GM18507 (cell line): Measurements from ENCODE around the gene RCAN1.

Source experiments
- DNase-seq: peaks from one replicate; pipeline ENCODE4 v3.0.0; 2011; ENCODE audit warnings: low read depth; ENCODE audit not compliant: insufficient read length; ENCODE audit errors: extremely low spot score
- FAIRE-seq: peaks from 2 replicates; lab custom pipeline; 2011; peaks lifted over from hg19 to GRCh38; lab: Jason Lieb, UNC

RCAN1 gene

DNA sequence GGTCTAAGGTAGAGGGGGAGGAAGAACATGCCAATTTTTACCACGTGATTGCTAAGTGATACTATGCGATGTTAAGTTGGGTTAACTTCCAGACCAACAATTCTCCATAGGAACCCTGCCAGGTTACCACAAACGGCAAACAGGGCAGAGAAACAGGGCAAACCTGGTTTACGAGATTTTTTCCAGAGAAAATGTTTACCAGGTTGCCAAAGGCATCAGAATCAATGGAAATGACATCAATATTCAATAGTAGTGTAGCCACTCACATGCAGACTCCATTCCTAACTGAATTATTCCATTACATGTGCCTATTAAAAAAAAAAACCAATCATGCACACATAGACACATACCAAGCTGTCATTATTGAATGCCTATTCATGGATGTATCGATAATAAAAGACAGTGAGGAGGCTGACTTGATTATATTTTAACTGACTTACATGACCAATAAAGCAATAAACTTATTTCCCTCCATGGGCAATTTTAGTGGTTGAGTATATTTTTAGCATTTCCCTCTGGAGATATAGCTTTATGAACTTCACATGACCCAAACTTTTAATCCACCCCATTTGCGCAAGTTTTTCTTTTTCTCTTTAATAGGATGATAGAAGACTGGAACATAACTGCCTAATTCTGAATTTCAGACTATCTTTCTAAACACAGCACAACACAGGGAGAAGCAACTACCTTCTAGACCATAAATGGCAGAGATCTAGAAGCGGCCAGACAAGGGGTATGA lies 62.4 kb downstream of the RCAN1 start:
- DNase-seq = no peak
- FAIRE-seq = no peak

- FAIRE-seq (no peak), DNase-seq (no peak)
Measured at GRCh38 chr21:34550182-34550799, 64.6 kb downstream of the RCAN1 start.

- FAIRE-seq (no peak), DNase-seq (no peak)
Measured at GRCh38 chr21:34548781-34549376, 66.0 kb downstream of the RCAN1 start.

DNA sequence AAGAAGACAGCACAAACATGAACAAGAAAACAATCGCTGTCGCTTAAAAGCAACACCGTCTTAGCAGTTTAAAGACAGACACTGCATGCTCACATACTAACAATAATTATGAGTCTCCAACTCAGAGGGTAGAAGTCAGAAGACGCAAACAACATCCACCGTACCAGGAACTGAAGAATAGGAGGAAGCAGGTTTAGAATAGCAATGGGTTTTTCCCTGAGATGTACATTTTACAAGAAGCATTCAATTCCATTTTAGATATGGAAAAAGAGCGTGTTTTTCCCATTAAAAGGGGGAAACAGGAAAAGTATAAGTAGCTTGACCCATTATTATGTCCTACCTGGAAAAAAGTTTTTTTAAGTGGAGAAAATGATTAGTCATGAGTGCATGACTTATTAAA lies 68.4 kb downstream of the RCAN1 start:
- FAIRE-seq = peak; percentile 5

DNA sequence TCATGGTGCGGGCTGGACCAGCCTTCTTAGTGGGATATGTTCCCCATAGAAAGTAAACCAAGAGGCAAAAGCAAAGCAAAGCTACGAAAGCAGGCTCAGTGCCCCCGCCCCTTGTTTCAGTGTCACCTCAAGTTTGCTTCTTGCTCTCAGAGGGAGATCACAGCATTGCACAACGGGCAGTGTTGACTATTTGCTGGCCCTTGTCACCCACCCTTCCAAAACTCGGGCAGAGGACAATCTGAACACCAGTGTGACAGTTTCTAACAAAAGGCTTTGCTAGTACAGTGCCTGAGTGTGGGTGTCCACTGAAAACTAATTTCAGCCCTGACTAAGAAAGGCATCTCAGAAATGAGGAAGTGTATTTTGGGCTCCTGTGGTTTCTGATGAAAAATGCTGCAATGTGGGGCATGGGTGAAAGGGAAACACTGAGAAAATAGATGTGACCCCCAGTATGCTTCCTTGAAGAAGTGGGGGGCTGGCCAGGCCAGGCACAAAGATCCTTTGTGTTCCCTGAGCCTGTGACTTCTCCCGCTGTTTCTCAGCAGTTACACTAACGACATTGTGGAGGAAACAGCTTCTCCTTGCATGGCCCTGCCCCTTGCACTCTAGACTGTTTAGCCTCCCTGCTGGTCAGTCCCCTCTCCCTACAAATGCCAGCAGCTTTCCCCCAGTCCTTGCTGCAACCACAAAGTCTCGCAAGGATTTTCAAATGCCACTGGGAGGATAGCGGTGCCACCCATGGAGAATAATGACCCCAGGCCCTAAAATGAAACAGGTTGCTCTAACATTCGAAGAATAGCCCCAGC lies 69.6 kb downstream of the RCAN1 start:
- DNase-seq = peak; percentile 58
- peak; percentile 81 for FAIRE-seq

More for the DNA sequence above, 68.4 kb downstream of the RCAN1 start:
- no peak for DNase-seq

GRCh38 chr21:34544032-34544496 lies 70.8 kb downstream of the RCAN1 start:
- FAIRE-seq (peak; percentile 67), DNase-seq (no peak)

DNA sequence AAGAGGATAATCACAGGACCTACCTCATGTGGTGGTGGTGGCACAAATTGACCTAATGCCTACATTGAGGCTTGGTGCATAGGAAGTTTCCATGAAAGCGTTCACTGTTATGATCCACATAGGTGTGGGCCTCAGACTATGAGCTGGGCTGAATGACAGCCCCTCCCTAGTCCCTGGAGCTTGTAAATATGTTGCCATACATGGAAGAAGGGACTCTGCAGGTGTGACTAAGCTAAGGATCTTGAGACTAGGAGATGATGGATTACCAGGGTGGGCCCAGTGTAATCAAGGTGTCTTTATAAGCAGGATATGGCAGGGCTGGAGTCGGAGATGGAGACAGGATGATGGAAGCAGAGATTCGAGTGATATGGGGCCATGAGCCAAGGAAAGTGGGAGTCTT lies 71.9 kb downstream of the RCAN1 start:
- DNase-seq (no peak), FAIRE-seq (no peak)

- FAIRE-seq = no peak
- DNase-seq = no peak
Measured at GRCh38 chr21:34540206-34540605, 74.7 kb downstream of the RCAN1 start.

DNA sequence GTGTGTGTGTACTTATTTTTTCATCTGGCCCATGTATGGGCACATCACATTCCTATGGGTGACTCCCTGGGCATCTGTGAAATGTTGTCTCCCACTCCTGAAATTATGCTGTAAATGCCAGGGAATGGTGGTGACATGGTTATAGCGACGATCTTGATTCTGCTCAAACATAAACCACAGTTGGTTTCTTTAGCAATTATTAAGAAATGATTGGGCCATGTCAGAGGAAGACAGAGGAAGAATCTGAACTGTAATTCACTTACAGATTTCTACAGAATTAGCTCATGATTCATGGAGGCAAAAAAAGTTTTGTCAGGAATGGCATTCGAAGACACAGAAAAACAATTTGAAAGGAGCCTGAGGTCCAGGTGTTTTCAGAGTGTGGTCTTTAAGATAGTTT lies 77.1 kb downstream of the RCAN1 start:
- DNase-seq (no peak), FAIRE-seq (no peak)

DNA sequence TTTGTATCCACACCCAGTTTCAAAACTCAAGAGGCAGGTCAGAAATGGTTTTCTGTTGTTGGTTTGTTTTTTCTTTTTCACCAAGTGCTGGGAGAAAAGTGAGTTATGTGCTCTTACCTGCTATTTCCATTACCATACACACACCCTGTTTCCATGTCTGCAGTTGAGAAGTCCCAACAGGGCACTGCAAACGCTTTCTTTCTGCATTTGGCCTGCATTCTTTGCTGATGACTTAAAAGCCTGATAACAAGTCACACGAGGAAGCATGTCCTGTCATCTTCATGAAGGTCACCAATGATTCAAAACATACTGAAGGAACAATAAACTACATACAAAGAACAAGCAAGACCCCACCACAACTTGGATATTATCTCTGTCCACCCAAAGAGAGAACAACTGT lies 78.1 kb downstream of the RCAN1 start:
- DNase-seq (no peak), FAIRE-seq (no peak)

DNA sequence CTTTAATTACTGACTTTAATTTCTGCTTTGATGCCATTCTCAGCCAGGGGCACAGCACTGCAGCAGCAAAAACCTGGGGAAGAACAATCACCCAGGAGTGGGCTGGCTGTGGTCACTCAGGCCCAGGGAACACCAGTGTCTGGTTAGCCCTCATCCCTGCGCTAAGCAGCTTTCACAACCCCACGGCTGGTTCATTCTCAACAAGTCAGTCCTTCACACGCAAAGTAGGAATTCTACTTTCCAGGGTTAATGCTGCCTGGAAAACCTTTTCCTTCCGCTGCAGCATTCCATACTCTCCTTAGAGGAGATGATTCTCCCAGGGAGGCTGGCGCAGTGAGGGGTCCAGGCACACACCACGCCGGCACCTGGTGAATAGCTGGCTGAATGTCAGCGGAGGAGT lies 78.6 kb downstream of the RCAN1 start:
- DNase-seq (no peak), FAIRE-seq (no peak)

GRCh38 chr21:34535886-34536285 lies 79.0 kb downstream of the RCAN1 start:
- DNase-seq = no peak
- FAIRE-seq = no peak

- DNase-seq = no peak
- FAIRE-seq = peak; percentile 54
Measured at GRCh38 chr21:34534522-34534921, 80.4 kb downstream of the RCAN1 start.

DNA sequence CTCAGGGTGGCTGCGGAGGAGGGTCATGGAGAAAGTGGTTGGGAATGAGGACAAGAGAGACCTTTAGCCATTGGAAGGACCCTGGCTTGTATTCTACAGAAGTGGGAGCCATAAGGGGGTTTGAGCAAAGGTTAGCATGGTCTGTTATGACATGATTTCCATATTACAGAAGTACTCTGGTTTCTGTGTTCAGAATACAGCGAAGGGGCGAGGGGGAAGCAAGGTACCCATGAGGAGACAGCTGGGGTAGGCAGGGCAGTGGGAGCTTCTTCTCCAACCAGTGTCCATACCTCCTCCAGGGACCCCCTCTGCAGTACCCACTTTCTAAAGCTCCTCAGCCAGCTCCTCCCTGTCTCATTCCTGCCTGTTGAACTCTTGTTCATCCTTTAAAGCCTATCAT lies 81.0 kb downstream of the RCAN1 start:
- FAIRE-seq = no peak
- no peak for DNase-seq

DNA sequence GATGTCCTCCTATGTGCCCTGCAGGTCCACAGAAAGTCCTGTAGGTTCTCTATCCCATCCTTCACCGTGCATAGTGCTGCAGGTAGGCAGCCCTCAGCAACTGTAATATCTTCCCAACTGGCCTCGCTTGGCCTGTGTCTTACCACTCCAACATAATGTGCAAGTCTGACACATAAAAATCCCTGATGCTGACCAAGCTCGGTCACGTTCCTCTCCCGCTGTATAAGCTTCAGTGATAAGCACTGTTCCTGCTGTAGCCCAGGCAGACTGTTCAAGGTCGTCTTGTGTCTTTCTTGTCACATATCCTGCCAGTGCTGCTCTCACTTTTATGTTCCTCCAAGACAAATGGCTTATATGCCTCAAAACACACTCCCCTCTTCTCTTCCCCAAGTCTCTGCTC lies 83.5 kb downstream of the RCAN1 start:
- DNase-seq (no peak), FAIRE-seq (no peak)

- DNase-seq (no peak), FAIRE-seq (no peak)
Measured at GRCh38 chr21:34530261-34530660, 84.7 kb downstream of the RCAN1 start.

GRCh38 chr21:34528131-34528561 lies 86.8 kb downstream of the RCAN1 start:
- FAIRE-seq (no peak), DNase-seq (no peak)

DNA sequence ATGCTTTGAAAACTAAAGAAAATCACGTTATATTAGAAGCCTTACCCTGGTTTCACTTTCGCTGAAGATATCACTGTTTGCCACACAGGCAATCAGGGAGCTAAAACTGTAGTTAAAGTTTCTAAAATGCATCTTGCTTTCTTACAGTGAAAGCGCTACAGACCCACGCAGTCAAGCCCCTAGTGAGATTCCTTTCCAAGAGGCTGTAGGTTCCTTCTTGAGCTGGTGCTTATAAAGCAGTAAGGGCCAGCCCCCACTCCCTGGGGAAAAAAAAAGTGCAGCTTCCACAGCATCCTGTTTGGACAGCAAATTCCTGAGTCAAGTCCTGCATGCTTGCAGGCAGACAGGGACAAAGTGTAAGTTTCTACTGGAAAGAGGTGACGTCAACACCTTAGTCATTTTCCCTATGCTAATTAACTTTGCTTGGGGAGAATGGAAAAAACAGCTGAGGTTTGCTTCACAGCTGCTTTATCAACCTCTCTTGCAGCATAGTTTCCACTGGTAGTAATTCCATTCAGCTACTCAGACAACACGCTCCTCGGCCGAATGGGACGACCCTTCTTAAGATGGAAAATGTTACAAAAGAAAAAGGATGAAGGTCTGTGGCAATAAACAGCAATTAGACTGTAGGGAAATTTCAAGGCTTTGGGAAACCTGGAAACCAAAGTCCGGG lies 88.2 kb downstream of the RCAN1 start:
- no peak for DNase-seq
- FAIRE-seq = peak; percentile 59

- FAIRE-seq (no peak), DNase-seq (no peak)
Measured at GRCh38 chr21:34526241-34526617, 88.7 kb downstream of the RCAN1 start.
